GM23248 (cell line): ENCODE measurements around the gene SPTB. TPM values are rescaled to one million over a fixed set of nuclear protein-coding genes. Genes with fewer than 3 reads are reported as not detected.
A peak's percentile ranks its signal among the peaks of the same experiment; 100 is the strongest.

Experiments
- DNase-seq: peaks from one replicate; pipeline ENCODE4 v3.0.0-alpha.2; 2015
- H2AFZ ChIP-seq: fragments of 200-600 bp; sonication (generic); 2 replicates; pipeline ENCODE4 v1.6.1; 2016; ENCODE audit warnings: antibody characterized with exemption
- H3F3A ChIP-seq: fragments of 200-600 bp; sonication (generic); 2 replicates; pipeline ENCODE4 v1.6.1; 2016; ENCODE audit warnings: mild to moderate bottlenecking, antibody characterized with exemption, mixed run types; ENCODE audit not compliant: insufficient read depth
- H3K27ac ChIP-seq: fragments of 200-600 bp; sonication (generic); 2 replicates; pipeline ENCODE4 v1.5.1; 2016; ENCODE audit warnings: mild to moderate bottlenecking
- H3K27me3 ChIP-seq: fragments of 200-600 bp; sonication (generic); replicated peaks from 2 replicates; pipeline ENCODE4 v1.6.1; 2016; ENCODE audit warnings: mild to moderate bottlenecking; ENCODE audit not compliant: insufficient read depth
- H3K36me3 ChIP-seq: fragments of 200-600 bp; sonication (generic); 2 replicates; pipeline ENCODE4 v1.6.1; 2016; ENCODE audit warnings: low read depth, mild to moderate bottlenecking
- H3K4me1 ChIP-seq: fragments of 200-600 bp; sonication (generic); 2 replicates; pipeline ENCODE4 v1.6.1; 2016; ENCODE audit warnings: mild to moderate bottlenecking; ENCODE audit not compliant: insufficient read depth
- H3K4me2 ChIP-seq: fragments of 200-600 bp; sonication (generic); one replicate; pipeline ENCODE4 v1.6.1; 2016; ENCODE audit warnings: mild to moderate bottlenecking; ENCODE audit not compliant: unreplicated experiment
- H3K4me3 ChIP-seq: fragments of 200-600 bp; sonication (generic); 2 replicates; pipeline ENCODE4 v1.5.1; 2016; ENCODE audit warnings: mild to moderate bottlenecking
- H3K79me2 ChIP-seq: fragments of 200-600 bp; sonication (generic); 2 replicates; pipeline ENCODE4 v1.6.1; 2016; ENCODE audit warnings: mild to moderate bottlenecking; ENCODE audit not compliant: insufficient read depth
- H3K9ac ChIP-seq: fragments of 200-600 bp; sonication (generic); 2 replicates; pipeline ENCODE4 v1.6.1; 2016; ENCODE audit warnings: mild to moderate bottlenecking
- H3K9me2 ChIP-seq: fragments of 200-600 bp; sonication (generic); 2 replicates; pipeline ENCODE4 v1.6.1; 2016; ENCODE audit warnings: mixed run types, mild to moderate bottlenecking, moderate library complexity; ENCODE audit not compliant: insufficient read depth
- H3K9me3 ChIP-seq: fragments of 200-600 bp; sonication (generic); one replicate; pipeline ENCODE4 v1.6.1; 2017; ENCODE audit warnings: low read depth
- H4K20me1 ChIP-seq: fragments of 200-600 bp; sonication (generic); 2 replicates; pipeline ENCODE4 v1.6.0; 2016; ENCODE audit not compliant: insufficient read depth
- EZH2 ChIP-seq: fragments of 200-600 bp; sonication (generic); IDR thresholded peaks from 2 replicates; pipeline ENCODE4 v1.6.1; 2018; ENCODE audit warnings: antibody characterized with exemption, mild to moderate bottlenecking; ENCODE audit not compliant: insufficient read depth, poor library complexity, severe bottlenecking
- EZH2phosphoT487 ChIP-seq: fragments of 200-600 bp; sonication (generic); IDR thresholded peaks from 2 replicates; pipeline ENCODE4 v1.6.1; 2018; ENCODE audit warnings: antibody characterized with exemption, moderate library complexity, mild to moderate bottlenecking, low read depth; ENCODE audit not compliant: insufficient read depth
- WGBS, 2 experiments: methylation state at CpG; one replicate each; pipeline ENCODE4 v1.1.6; 2015 to 2017; ENCODE audit warnings: low lambda C conversion rate in 2 of 2, low coverage in 1 of 2; ENCODE audit errors: missing lambda C conversion rate in 2 of 2; 5-methylcytosine and 5-hydroxymethylcytosine counted together
- in situ Hi-C: fragments of 300-500 bp; cut with MboI; formaldehyde crosslinking; loops from 2 replicates; pipeline ENCODE4 v1.15.0; 2020
- polyA plus RNA-seq: library from polyadenylated mRNA; unstranded; fragments of >200 nt; fragmentation: Nextera tagmentation; extraction: Ambion mirVana; gene quantifications from 2 replicates; pipeline ENCODE4 v1.2.1, GENCODE V29; 2016
- total RNA-seq: library from RNA; depleted of rRNA; stranded (reverse); fragments of >200 nt; shearing (Covaris generic); gene quantifications from 2 replicates; pipeline ENCODE4 v1.2.3, GENCODE V29; 2014

The SPTB gene
- total and polyA plus RNA-seq, 2 experiments from 2014 or later, result 0.06 to 0.11 TPM

- peak overlapping the region; percentile 66; the same call in 1 of the 2 replicates for H3K27ac ChIP-seq
Measured at GRCh38 chr14:64719601-64720000, 160.1 kb downstream of the SPTB start.

GRCh38 chr14:64718762-64719161 is 160.9 kb downstream of the SPTB start:
- in situ Hi-C loops, result no loop called here
- DNase-seq, result no peak

More at GRCh38 chr14:64719601-64720000, 160.1 kb downstream of the SPTB start:
- H3K27me3 ChIP-seq, result no peaks in the 10 kb centered on the region
- DNase-seq, result no peak
- H3K4me3 ChIP-seq, result no peak overlapping the region
- no peak overlapping the region for H3K4me2 ChIP-seq
- H4K20me1 ChIP-seq, result no peaks in the 10 kb centered on the region
- no peak overlapping the region for H2AFZ ChIP-seq
- H3K9me2 ChIP-seq, result no peaks in the 10 kb centered on the region
- in situ Hi-C loops, result no loop called here
- TF ChIP-seq EZH2 (no peak), EZH2phosphoT487 (no peak)
- H3F3A ChIP-seq, result no peaks in the 10 kb centered on the region; the same call in 1 of the 2 replicates
- no peaks in the 10 kb centered on the region; the same call in 1 of the 2 replicates for H3K79me2 ChIP-seq
- H3K9me3 ChIP-seq, result no peaks in the 10 kb centered on the region
- WGBS, 2 experiments, result 86 to 88% methylated on average over 7 of the region's 7 CpGs
- H3K4me1 ChIP-seq, result peaks cover 23% of the 10 kb centered on the region
- H3K36me3 ChIP-seq, result no peaks in the 10 kb centered on the region
- H3K9ac ChIP-seq, result no peak overlapping the region

GRCh38 chr14:64717870-64718269 is 161.8 kb downstream of the SPTB start:
- H3K4me2 ChIP-seq, result no peak overlapping the region
- DNase-seq, result no peak
- H3K4me1 ChIP-seq, result peaks cover 23% of the 10 kb centered on the region
- no peak overlapping the region for H2AFZ ChIP-seq
- no peaks in the 10 kb centered on the region; the same call in 1 of the 2 replicates for H3K79me2 ChIP-seq
- in situ Hi-C loops, result no loop called here
- no peak overlapping the region for H3K27ac ChIP-seq
- H3F3A ChIP-seq, result no peaks in the 10 kb centered on the region; the same call in 1 of the 2 replicates
- H3K27me3 ChIP-seq, result no peaks in the 10 kb centered on the region
- no peak overlapping the region for H3K9ac ChIP-seq
- H3K4me3 ChIP-seq, result no peak overlapping the region
- whole genome bisulfite sequencing, 2 experiments, result 18 to 31% methylated on average over 6 of the region's 6 CpGs
- peaks cover 5% of the 10 kb centered on the region; the same call in 1 of the 2 replicates for H3K36me3 ChIP-seq
- no peak for TF ChIP-seq EZH2phosphoT487
- no peak for TF ChIP-seq EZH2
- H3K9me2 ChIP-seq, result no peaks in the 10 kb centered on the region
- H3K9me3 ChIP-seq, result no peaks in the 10 kb centered on the region
- no peaks in the 10 kb centered on the region for H4K20me1 ChIP-seq

More at GRCh38 chr14:64718762-64719161, 160.9 kb downstream of the SPTB start:
- H3K4me2 ChIP-seq, result no peak overlapping the region
- H3K27ac ChIP-seq, result no peak overlapping the region
- H3K27me3 ChIP-seq, result no peaks in the 10 kb centered on the region
- 92 to 93% methylated on average over 7 of the region's 7 CpGs for WGBS, 2 experiments
- TF ChIP-seq EZH2phosphoT487, result no peak
- TF ChIP-seq EZH2, result no peak
- H3K79me2 ChIP-seq, result no peaks in the 10 kb centered on the region; the same call in 1 of the 2 replicates
- H3K4me1 ChIP-seq, result peaks cover 23% of the 10 kb centered on the region
- no peaks in the 10 kb centered on the region for H3K9me3 ChIP-seq
- H3K36me3 ChIP-seq, result peaks cover 4% of the 10 kb centered on the region; the same call in 1 of the 2 replicates
- no peak overlapping the region for H2AFZ ChIP-seq
- H3K9me2 ChIP-seq, result no peaks in the 10 kb centered on the region
- no peaks in the 10 kb centered on the region; the same call in 1 of the 2 replicates for H3F3A ChIP-seq
- H3K9ac ChIP-seq, result no peak overlapping the region
- no peaks in the 10 kb centered on the region for H4K20me1 ChIP-seq
- no peak overlapping the region for H3K4me3 ChIP-seq

- H2AFZ ChIP-seq, result no peak overlapping the region
- H4K20me1 ChIP-seq, result no peaks in the 10 kb centered on the region
- H3K4me2 ChIP-seq, result no peak overlapping the region
- peaks cover 5% of the 10 kb centered on the region; the same call in 1 of the 2 replicates for H3K36me3 ChIP-seq
- no peaks in the 10 kb centered on the region; the same call in 1 of the 2 replicates for H3K79me2 ChIP-seq
- H3K27ac ChIP-seq, result no peak overlapping the region
- H3K4me1 ChIP-seq, result peaks cover 12% of the 10 kb centered on the region
- H3K9me2 ChIP-seq, result no peaks in the 10 kb centered on the region
- H3K9ac ChIP-seq, result no peak overlapping the region
- no peaks in the 10 kb centered on the region for H3F3A ChIP-seq
- H3K27me3 ChIP-seq, result no peaks in the 10 kb centered on the region
- WGBS, 2 experiments, result 47 to 49% methylated on average over 22 of the region's 22 CpGs
- no peak for DNase-seq
- H3K4me3 ChIP-seq, result no peak overlapping the region
- no peaks in the 10 kb centered on the region for H3K9me3 ChIP-seq
- in situ Hi-C loops, result no loop called here
- TF ChIP-seq EZH2 (no peak), EZH2phosphoT487 (no peak)
Measured at GRCh38 chr14:64715628-64716412, 163.9 kb downstream of the SPTB start.
